ENCODE measurements around the gene CACNA1D. TPM values are rescaled to one million over a fixed set of nuclear protein-coding genes. Genes with fewer than 3 reads are reported as not detected.

CACNA1D gene
- total and polyA plus RNA-seq, 2 donors (not counting 3 experiments of a cell fraction or from before 2014, with no cell fraction given), result 0.06 TPM; not detected in 1

GRCh38 chr3:53577506-53577905, 83.1 kb downstream of the CACNA1D start:
- no peak overlapping the region for H3K9ac ChIP-seq (replicated peaks; ENCODE audit: extremely low read depth, insufficient read depth, low read length)
- ChIA-PET CTCF (interaction anchor here (1.4 kb wide), 1 partner anchor 9 kb away, joined by 3 read pairs; no protein-coding TSS in a partner anchor), POLR2A (no interaction called here)
- H3K4me2 ChIP-seq (ENCODE audit: insufficient read depth, low read length), result no peak overlapping the region
- H3K27me3 ChIP-seq (ENCODE audit: control insufficient read depth in 2 of 2, insufficient read depth in 2 of 2, low read length in 2 of 2), result peaks cover 0 to 4% of the 10 kb centered on the region in 2 experiments
- intact Hi-C loops (cut with micrococcal nuclease) (no loop called here), dilution Hi-C loops (cut with MboI; ENCODE audit: extremely low pct_ligation_motif_present, low sequenced_read_pairs) (no loop called here)
- H3K4me3 ChIP-seq (replicated peaks in 1 of 3; ENCODE audit: insufficient read depth in 1 of 3, low read depth in 1 of 3, low read length in 3 of 3), result no peak overlapping the region
- no peak for FAIRE-seq
- DNase-seq (ENCODE audit: low read depth, low spot score), result no peak
- no peaks in the 10 kb centered on the region for H3K36me3 ChIP-seq (ENCODE audit: control insufficient read depth in 2 of 2, extremely low read depth in 1 of 2, insufficient read depth in 2 of 2, low read length in 2 of 2)
- no peak for TF ChIP-seq JUN (IDR thresholded peaks at IDR 0.05; ENCODE audit: borderline replicate concordance, insufficient read depth, insufficient read length, low read depth)
- TF ChIP-seq EZH2 (IDR thresholded peaks at IDR 0.05; ENCODE audit: borderline replicate concordance, low read depth, low read length, severe bottlenecking), result no peak
- no peak for TF ChIP-seq FOS (IDR thresholded peaks at IDR 0.05; ENCODE audit: borderline replicate concordance, insufficient read depth, low read length)
- TF ChIP-seq MYC (IDR thresholded peaks at IDR 0.05; ENCODE audit: low read depth, low read length), result no peak
- TF ChIP-seq POLR2AphosphoS5 (IDR thresholded peaks at IDR 0.05; ENCODE audit: insufficient read depth, low read depth, low read length), result no peak
- TF ChIP-seq POLR2A (IDR thresholded peaks at IDR 0.05; ENCODE audit: low read depth, low read length), result no peak
- TF ChIP-seq GATA2 (IDR thresholded peaks at IDR 0.05; ENCODE audit: insufficient read depth, insufficient read length, low read depth, low read length), result no peak
- H4K20me1 ChIP-seq (replicated peaks; ENCODE audit: control insufficient read depth, extremely low read depth, insufficient read depth, low read length), result no peaks in the 10 kb centered on the region
- H3K9me3 ChIP-seq (replicated peaks; ENCODE audit: control insufficient read depth, insufficient read depth, low read length), result no peaks in the 10 kb centered on the region
- H3K79me2 ChIP-seq (ENCODE audit: control insufficient read depth, insufficient read depth, low read length), result no peaks in the 10 kb centered on the region
- no peaks in the 10 kb centered on the region for H3K4me1 ChIP-seq (ENCODE audit: control insufficient read depth, extremely low read depth, insufficient read depth, low read length)
- no peak overlapping the region for H2AFZ ChIP-seq (ENCODE audit: low read depth, low read length)
- no peak overlapping the region for H3K27ac ChIP-seq (ENCODE audit: insufficient read depth, low read depth, low read length)
- no TSS peak for BruUV-seq (replicated peaks)
- no peaks in the 10 kb centered on the region for H3K9me1 ChIP-seq (replicated peaks; ENCODE audit: control insufficient read depth, extremely low read depth, insufficient read depth, low read length)

GRCh38 chr3:53579636-53580035, 85.2 kb downstream of the CACNA1D start:
- Histone ChIP-seq H3K4me3 (replicated peaks in 1 of 3; ENCODE audit: insufficient read depth in 1 of 3, low read depth in 1 of 3, low read length in 3 of 3) (no peak overlapping the region), H3K36me3 (ENCODE audit: control insufficient read depth in 2 of 2, extremely low read depth in 1 of 2, insufficient read depth in 2 of 2, low read length in 2 of 2) (no peaks in the 10 kb centered on the region), H3K4me2 (ENCODE audit: insufficient read depth, low read length) (no peak overlapping the region), H3K9me3 (replicated peaks; ENCODE audit: control insufficient read depth, insufficient read depth, low read length) (no peaks in the 10 kb centered on the region), H3K27me3 (ENCODE audit: control insufficient read depth in 2 of 2, insufficient read depth in 2 of 2, low read length in 2 of 2) (peaks cover 0 to 4% of the 10 kb centered on the region in 2 experiments), H2AFZ (ENCODE audit: low read depth, low read length) (no peak overlapping the region), H3K4me1 (ENCODE audit: control insufficient read depth, extremely low read depth, insufficient read depth, low read length) (no peaks in the 10 kb centered on the region), H4K20me1 (replicated peaks; ENCODE audit: control insufficient read depth, extremely low read depth, insufficient read depth, low read length) (no peaks in the 10 kb centered on the region), H3K9ac (replicated peaks; ENCODE audit: extremely low read depth, insufficient read depth, low read length) (no peak overlapping the region), H3K9me1 (replicated peaks; ENCODE audit: control insufficient read depth, extremely low read depth, insufficient read depth, low read length) (no peaks in the 10 kb centered on the region), H3K27ac (ENCODE audit: insufficient read depth, low read depth, low read length) (no peak overlapping the region), H3K79me2 (ENCODE audit: control insufficient read depth, insufficient read depth, low read length) (no peaks in the 10 kb centered on the region)
- CTCF ChIA-PET, result no interaction called here
- intact Hi-C loops (cut with micrococcal nuclease), result no loop called here
- no TSS peak for BruUV-seq (replicated peaks)
- POLR2A ChIA-PET, result no interaction called here
- dilution Hi-C loops (cut with MboI; ENCODE audit: extremely low pct_ligation_motif_present, low sequenced_read_pairs), result no loop called here
- FAIRE-seq (no peak), DNase-seq (ENCODE audit: low read depth, low spot score) (no peak)
- TF ChIP-seq POLR2AphosphoS5 (IDR thresholded peaks at IDR 0.05; ENCODE audit: insufficient read depth, low read depth, low read length) (no peak), GATA2 (IDR thresholded peaks at IDR 0.05; ENCODE audit: insufficient read depth, insufficient read length, low read depth, low read length) (no peak), MYC (IDR thresholded peaks at IDR 0.05; ENCODE audit: low read depth, low read length) (no peak), CTCF (IDR thresholded peaks at IDR 0.05; ENCODE audit: extremely low read depth in 1 of 2, insufficient read depth in 1 of 2, low read depth in 1 of 2, low read length in 2 of 2) (no peak), MAX (IDR thresholded peaks at IDR 0.05; ENCODE audit: insufficient read depth, insufficient read length) (no peak), EZH2 (IDR thresholded peaks at IDR 0.05; ENCODE audit: borderline replicate concordance, low read depth, low read length, severe bottlenecking) (no peak), POLR2A (IDR thresholded peaks at IDR 0.05; ENCODE audit: low read depth, low read length) (no peak), FOS (IDR thresholded peaks at IDR 0.05; ENCODE audit: borderline replicate concordance, insufficient read depth, low read length) (no peak), JUN (IDR thresholded peaks at IDR 0.05; ENCODE audit: borderline replicate concordance, insufficient read depth, insufficient read length, low read depth) (no peak)
